Measurements from ENCODE around the gene CYP26B1. TPM values are rescaled to one million over a fixed set of nuclear protein-coding genes. Genes with fewer than 3 reads are reported as not detected.
A peak's percentile ranks its signal among the peaks of the same experiment; 100 is the strongest.

CYP26B1 gene
- total and polyA plus RNA-seq, 2 of the 8 experiments (the other 6 are each of a cell fraction or from before 2014, with no cell fraction given): 0.06 to 0.69 TPM

DNA sequence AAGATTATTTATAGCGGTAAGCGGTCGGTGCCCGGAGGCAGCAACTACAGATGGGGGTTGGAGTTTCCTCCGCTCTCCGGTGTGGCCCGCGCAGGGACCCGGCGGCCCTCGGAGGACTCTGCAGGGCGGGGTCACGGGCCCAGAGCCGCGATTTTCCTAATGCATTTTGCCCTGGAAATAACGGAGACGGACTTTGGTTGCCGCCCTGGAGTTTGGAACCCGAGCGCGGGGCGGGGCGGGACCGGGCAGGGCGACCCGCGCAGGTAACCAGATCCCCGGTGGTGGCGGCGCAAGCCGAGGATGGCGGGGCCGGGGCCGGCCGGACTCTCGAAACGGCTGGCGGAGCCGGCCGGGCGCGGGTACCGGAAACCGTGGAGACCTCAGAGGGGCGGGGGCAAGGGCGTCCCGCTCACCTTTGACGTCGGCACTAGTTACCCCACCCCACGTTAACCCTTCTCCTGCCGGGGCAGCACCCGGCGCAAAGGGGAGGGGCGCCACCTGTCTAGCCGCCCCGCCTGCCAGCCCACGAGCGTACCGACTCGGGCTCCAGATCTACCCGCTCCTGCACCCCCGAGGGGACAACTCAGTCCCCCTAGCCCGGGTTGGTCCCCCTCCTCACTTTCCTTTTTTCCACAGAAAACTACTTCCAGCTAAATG is 2.9 kb downstream of the CYP26B1 start (continued):
- TF ChIP-seq, protein P1, sequence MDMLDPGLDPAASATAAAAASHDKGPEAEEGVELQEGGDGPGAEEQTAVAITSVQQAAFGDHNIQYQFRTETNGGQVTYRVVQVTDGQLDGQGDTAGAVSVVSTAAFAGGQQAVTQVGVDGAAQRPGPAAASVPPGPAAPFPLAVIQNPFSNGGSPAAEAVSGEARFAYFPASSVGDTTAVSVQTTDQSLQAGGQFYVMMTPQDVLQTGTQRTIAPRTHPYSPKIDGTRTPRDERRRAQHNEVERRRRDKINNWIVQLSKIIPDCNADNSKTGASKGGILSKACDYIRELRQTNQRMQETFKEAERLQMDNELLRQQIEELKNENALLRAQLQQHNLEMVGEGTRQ (IDR thresholded peaks at IDR 0.05; ENCODE audit: low read length): no peak
- TF ChIP-seq CBX8 (IDR thresholded peaks at IDR 0.05; ENCODE audit: borderline replicate concordance, low read depth, low read length) (no peak), CREB1 (IDR thresholded peaks at IDR 0.05) (peak; percentile 86), GABPA (IDR thresholded peaks at IDR 0.05; ENCODE audit: borderline replicate concordance, insufficient read depth, low read length) (0 out of 2 replicates have a peak, but pooled peaks have one; percentile 20), SIRT6 (IDR thresholded peaks at IDR 0.05; ENCODE audit: low read length) (no peak), EZH2 (IDR thresholded peaks at IDR 0.05; ENCODE audit: low read depth, low read length, severe bottlenecking) (no peak), CHD1 (IDR thresholded peaks at IDR 0.05; ENCODE audit: low read depth, low read length) (no peak), CHD2 (IDR thresholded peaks at IDR 0.05; ENCODE audit: low read length) (no peak), CBX5 (IDR thresholded peaks at IDR 0.05; ENCODE audit: low read depth, low read length) (no peak), SP4 (IDR thresholded peaks at IDR 0.05; ENCODE audit: low read length) (no peak), SIN3A (conservative IDR thresholded peaks at IDR 0.05 in 1 of 2, IDR thresholded peaks at IDR 0.05 in 1 of 2; ENCODE audit: low read depth in 1 of 2, low read length in 2 of 2) (no peak), NANOG (IDR thresholded peaks at IDR 0.05; ENCODE audit: insufficient read depth, low read depth, low read length, poor library complexity, severe bottlenecking) (no peak), SP1 (IDR thresholded peaks at IDR 0.05; ENCODE audit: low read depth, low read length) (peak; percentile 32; the same call in 1 of the 2 replicates), BACH1 (IDR thresholded peaks at IDR 0.05; ENCODE audit: low read length) (0 out of 2 replicates have a peak, but pooled peaks have one; percentile 9), KDM4A (IDR thresholded peaks at IDR 0.05; ENCODE audit: low read depth, low read length, severe bottlenecking) (peak; percentile 90), MAFK (IDR thresholded peaks at IDR 0.05; ENCODE audit: low read depth, low read length) (no peak), PHF8 (conservative IDR thresholded peaks at IDR 0.05; ENCODE audit: low read depth, low read length) (no peak), RAD21 (IDR thresholded peaks at IDR 0.05 in 1 of 2, conservative IDR thresholded peaks at IDR 0.05 in 1 of 2; ENCODE audit: low read depth in 2 of 2, low read length in 2 of 2) (no peak), HDAC2 (IDR thresholded peaks at IDR 0.05; ENCODE audit: borderline replicate concordance in 1 of 2, low read depth in 2 of 2, low read length in 2 of 2) (peak in 1 of 2 experiments; percentile 26; a peak in 1 of 4 replicates), ASH2L (IDR thresholded peaks at IDR 0.05; ENCODE audit: low read length) (peak; percentile 17)
- TF ChIP-seq, protein P2, sequence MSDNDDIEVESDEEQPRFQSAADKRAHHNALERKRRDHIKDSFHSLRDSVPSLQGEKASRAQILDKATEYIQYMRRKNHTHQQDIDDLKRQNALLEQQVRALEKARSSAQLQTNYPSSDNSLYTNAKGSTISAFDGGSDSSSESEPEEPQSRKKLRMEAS (IDR thresholded peaks at IDR 0.05): no peak

Measured in H1 (cell line).